H1 (cell line): ENCODE measurements around the gene RADIL. TPM values are rescaled to one million over a fixed set of nuclear protein-coding genes. Genes with fewer than 3 reads are reported as not detected.

Experiments
- CTCF ChIA-PET: fragments of 300-600 bp; sonication (Branson Sonifier 250); formaldehyde crosslinking; loops from one replicate; lab custom pipeline; 2021; ENCODE audit not compliant: partially characterized antibody; lab: Charles Lee
- POLR2A ChIA-PET: fragments of 300-600 bp; sonication (Branson Sonifier 250); formaldehyde crosslinking; loops from one replicate; lab custom pipeline; 2021; ENCODE audit warnings: inconsistent platforms; ENCODE audit not compliant: partially characterized antibody; lab: Charles Lee
- DNase-seq, 2 experiments: peaks; one replicate each; pipeline versions ENCODE4 v3.0.0 to v3.0.0-alpha.2; 2010 to 2022; ENCODE audit warnings: low spot score in 2 of 2, low read depth in 1 of 2, mixed read lengths in 1 of 2
- FAIRE-seq: peaks from 2 replicates; lab custom pipeline; 2011; peaks lifted over from hg19 to GRCh38; lab: Jason Lieb, UNC
- H2AFZ ChIP-seq: 2 replicates; pipeline ENCODE4 v1.8.1; 2012; ENCODE audit warnings: low read length, inconsistent platforms
- H2AK5ac ChIP-seq: 2 replicates; pipeline ENCODE4 v1.6.1; 2013; ENCODE audit warnings: low read depth, low read length
- H2BK120ac ChIP-seq: replicated peaks from 2 replicates; pipeline ENCODE3; 2013; ENCODE audit warnings: low read depth, low read length, inconsistent platforms
- H2BK12ac ChIP-seq: 2 replicates; pipeline ENCODE4 v1.6.1; 2013; ENCODE audit warnings: low read depth, low read length
- H2BK15ac ChIP-seq: 2 replicates; pipeline ENCODE4 v1.6.1; 2013; ENCODE audit warnings: low read length
- H2BK20ac ChIP-seq: 2 replicates; pipeline ENCODE4 v1.6.1; 2013; ENCODE audit warnings: low read length
- H2BK5ac ChIP-seq: 2 replicates; pipeline ENCODE4 v1.6.1; 2013; ENCODE audit warnings: low read depth, low read length
- H3K14ac ChIP-seq: 2 replicates; pipeline ENCODE4 v1.6.1; 2013; ENCODE audit warnings: inconsistent platforms; ENCODE audit not compliant: insufficient read length
- H3K18ac ChIP-seq: 2 replicates; pipeline ENCODE4 v1.6.1; 2013; ENCODE audit warnings: low read length; ENCODE audit errors: extremely low read depth
- H3K23ac ChIP-seq: 2 replicates; pipeline ENCODE4 v1.6.1; 2013; ENCODE audit warnings: inconsistent platforms; ENCODE audit not compliant: insufficient read length
- H3K23me2 ChIP-seq: 2 replicates; pipeline ENCODE4 v1.6.1; 2013; ENCODE audit warnings: low read depth, low read length
- H3K27ac ChIP-seq: 2 replicates; pipeline ENCODE4 v1.6.1; 2011; ENCODE audit warnings: low read depth, low read length, inconsistent platforms
- H3K27me3 ChIP-seq, 4 experiments: replicated peaks in 1 of 4; 1 replicate in 1 of 4; 2 replicates in 3 of 4; pipeline versions ENCODE4 v1.6.1 to v1.8.1; 2011 to 2013; ENCODE audit warnings: low read length in 3 of 4, mild to moderate bottlenecking in 3 of 4, inconsistent platforms in 2 of 4, mixed read lengths in 2 of 4, moderate library complexity in 1 of 4; ENCODE audit not compliant: control insufficient read depth in 3 of 4, insufficient read depth in 3 of 4; ENCODE audit errors: extremely low read depth in 1 of 4
- H3K36me3 ChIP-seq, 4 experiments: 2 replicates each; pipeline versions ENCODE4 v1.6.1 to v1.8.1; 2011 to 2013; ENCODE audit warnings: mild to moderate bottlenecking in 4 of 4, low read length in 3 of 4, moderate library complexity in 2 of 4, control low read depth in 1 of 4, inconsistent platforms in 1 of 4; ENCODE audit not compliant: insufficient read depth in 4 of 4, control insufficient read depth in 2 of 4
- H3K4ac ChIP-seq: replicated peaks from 2 replicates; pipeline ENCODE3; 2013; ENCODE audit warnings: low read length, low read depth, mixed read lengths, inconsistent platforms; ENCODE audit not compliant: insufficient read length
- H3K4me1 ChIP-seq, 4 experiments: replicated peaks in 1 of 4; 1 replicate in 1 of 4; 2 replicates in 3 of 4; pipeline versions ENCODE4 v1.6.1 to v1.8.1; 2011 to 2013; ENCODE audit warnings: low read length in 3 of 4, inconsistent platforms in 2 of 4, mixed read lengths in 1 of 4; ENCODE audit not compliant: insufficient read depth in 4 of 4, control insufficient read depth in 3 of 4
- H3K4me2 ChIP-seq, 2 experiments: 2 replicates each; pipeline versions ENCODE4 v1.6.1 to v1.8.1; 2011 to 2013; ENCODE audit warnings: low read depth in 2 of 2, low read length in 2 of 2, control low read depth in 1 of 2, inconsistent platforms in 1 of 2, mild to moderate bottlenecking in 1 of 2; ENCODE audit not compliant: insufficient read depth in 1 of 2
- H3K4me3 ChIP-seq, 4 experiments: fragments of 200-600, 300-600 bp in 1 of 4; sonication (generic), shearing (Covaris generic), sonication (Bioruptor Twin) in 1 of 4; 2 replicates each; pipeline versions ENCODE4 v1.5.1 to v1.8.1; 2011 to 2016; ENCODE audit warnings: low read length in 4 of 4, low read depth in 3 of 4, control low read depth in 2 of 4, inconsistent platforms in 2 of 4, mild to moderate bottlenecking in 2 of 4, mixed read lengths in 1 of 4, moderate library complexity in 1 of 4; ENCODE audit not compliant: insufficient read depth in 2 of 4; ENCODE audit errors: extremely low read depth in 1 of 4
- H3K56ac ChIP-seq: replicated peaks from 2 replicates; pipeline ENCODE3; 2013; ENCODE audit warnings: low read depth, mild to moderate bottlenecking, mixed read lengths, low read length, inconsistent platforms; ENCODE audit not compliant: insufficient read length
- H3K79me1 ChIP-seq: 2 replicates; pipeline ENCODE4 v1.6.1; 2013; ENCODE audit warnings: low read depth, low read length, control low read depth
- H3K79me2 ChIP-seq, 2 experiments: 2 replicates each; pipeline versions ENCODE4 v1.6.1 to v1.8.1; 2012 to 2013; ENCODE audit warnings: low read length in 2 of 2, mild to moderate bottlenecking in 2 of 2, inconsistent platforms in 1 of 2; ENCODE audit not compliant: insufficient read depth in 2 of 2, control insufficient read depth in 1 of 2
- H3K9ac ChIP-seq, 4 experiments: replicated peaks in 1 of 4; 1 replicate in 1 of 4; 2 replicates in 3 of 4; pipeline versions ENCODE4 v1.6.1 to v1.8.1; 2011 to 2013; ENCODE audit warnings: low read depth in 3 of 4, low read length in 3 of 4, control low read depth in 2 of 4, mild to moderate bottlenecking in 2 of 4, moderate library complexity in 2 of 4, inconsistent platforms in 1 of 4; ENCODE audit errors: extremely low read depth in 1 of 4
- H3K9me3 ChIP-seq, 2 experiments: 2 replicates each; pipeline versions ENCODE4 v1.6.1 to v1.8.1; 2012 to 2013; ENCODE audit warnings: mild to moderate bottlenecking in 2 of 2, moderate library complexity in 2 of 2, control low read depth in 1 of 2, inconsistent platforms in 1 of 2, low read depth in 1 of 2, low read length in 1 of 2, mixed read lengths in 1 of 2; ENCODE audit not compliant: insufficient read depth in 2 of 2
- H4K20me1 ChIP-seq, 2 experiments: replicated peaks in 1 of 2; 2 replicates each; pipeline versions ENCODE3 to v1.8.1; 2011 to 2013; ENCODE audit warnings: inconsistent platforms in 2 of 2, low read length in 2 of 2, mild to moderate bottlenecking in 1 of 2; ENCODE audit not compliant: insufficient read depth in 2 of 2, control insufficient read depth in 1 of 2
- H4K5ac ChIP-seq: 2 replicates; pipeline ENCODE4 v1.6.1; 2013; ENCODE audit warnings: low read length, low read depth, mixed read lengths, inconsistent platforms; ENCODE audit not compliant: insufficient read length
- H4K8ac ChIP-seq: 2 replicates; pipeline ENCODE4 v1.8.0; 2013; ENCODE audit warnings: mild to moderate bottlenecking, moderate library complexity, low read length, inconsistent platforms; ENCODE audit not compliant: insufficient read depth; ENCODE audit errors: extremely low read depth
- H4K91ac ChIP-seq: replicated peaks from 2 replicates; pipeline ENCODE3; 2013; ENCODE audit warnings: low read length, mixed read lengths, inconsistent platforms; ENCODE audit not compliant: insufficient read length
- ATF2 ChIP-seq: IDR thresholded peaks from 2 replicates; pipeline ENCODE4 v1.6.1; 2012; ENCODE audit warnings: low read length, inconsistent platforms
- CHD1 ChIP-seq: IDR thresholded peaks from 2 replicates; pipeline ENCODE4 v1.6.1; 2012; ENCODE audit warnings: low read depth, low read length, improper control_type of control experiment
- HDAC2 ChIP-seq, 2 experiments: fragments of 300-600 bp in 1 of 2; sonication (generic) in 1 of 2; IDR thresholded peaks; 2 replicates each; pipeline ENCODE4 v1.6.1; 2011 to 2012; ENCODE audit warnings: low read depth in 2 of 2, low read length in 2 of 2, mild to moderate bottlenecking in 2 of 2, moderate library complexity in 2 of 2, borderline replicate concordance in 1 of 2, inconsistent platforms in 1 of 2
- HDAC6 ChIP-seq: IDR thresholded peaks from one replicate; pipeline ENCODE4 v1.7.1; 2012; ENCODE audit warnings: low read depth, mild to moderate bottlenecking, inconsistent platforms, low read length, moderate library complexity
- JUND ChIP-seq: IDR thresholded peaks from 2 replicates; pipeline ENCODE4 v1.6.1; 2011; ENCODE audit warnings: mild to moderate bottlenecking, improper control_type of control experiment, low read length
- KDM1A ChIP-seq: fragments of 200-600, 300-600 bp; sonication (generic); IDR thresholded peaks from 2 replicates; pipeline ENCODE4 v1.7.1; 2016; ENCODE audit warnings: mild to moderate bottlenecking, low read length, borderline replicate concordance
- KDM5A ChIP-seq: fragments of 200-600 bp; IDR thresholded peaks from 2 replicates; pipeline ENCODE4 v1.7.1; 2012; ENCODE audit warnings: mild to moderate bottlenecking, low read length, inconsistent platforms, mixed read lengths
- MAFK ChIP-seq: IDR thresholded peaks from 2 replicates; pipeline ENCODE4 v1.6.1; 2012; ENCODE audit warnings: low read depth, mild to moderate bottlenecking, improper control_type of control experiment, low read length
- POLR2A ChIP-seq, 2 experiments: IDR thresholded peaks; 1 replicate in 1 of 2; 2 replicates in 1 of 2; pipeline ENCODE4 v1.6.1; 2011; ENCODE audit warnings: low read depth in 2 of 2, low read length in 2 of 2, mild to moderate bottlenecking in 2 of 2; ENCODE audit errors: control extremely low read depth in 1 of 2
- RBBP5 ChIP-seq: IDR thresholded peaks from 2 replicates; pipeline ENCODE4 v1.7.1; 2012; ENCODE audit warnings: low read depth, mild to moderate bottlenecking, inconsistent platforms, low read length, moderate library complexity, borderline replicate concordance
- SAP30 ChIP-seq: fragments of 300-600 bp; sonication (generic); IDR thresholded peaks from 2 replicates; pipeline ENCODE4 v1.7.1; 2012; ENCODE audit warnings: low read length, moderate library complexity, mild to moderate bottlenecking, inconsistent platforms; ENCODE audit not compliant: insufficient read depth, insufficient replicate concordance
- SIN3A ChIP-seq, 2 experiments: IDR thresholded peaks in 1 of 2; conservative IDR thresholded peaks in 1 of 2; 2 replicates each; pipeline ENCODE4 v1.6.1; 2011 to 2012; ENCODE audit warnings: low read length in 2 of 2, improper control_type of control experiment in 1 of 2, low read depth in 1 of 2, mild to moderate bottlenecking in 1 of 2
- SP1 ChIP-seq: IDR thresholded peaks from 2 replicates; pipeline ENCODE4 v1.6.1; 2011; ENCODE audit warnings: low read depth, low read length
- WGBS, 2 experiments: shearing (Covaris generic) in 1 of 2; methylation state at CpG; one replicate each; pipeline versions ENCODE4 v1.1.6 to v1.1.7; 2013 to 2015; ENCODE audit warnings: low lambda C conversion rate in 2 of 2, mixed read lengths in 2 of 2, inconsistent platforms in 1 of 2, low coverage in 1 of 2, missing lambda C conversion rate in 1 of 2; ENCODE audit not compliant: insufficient replicate concordance in 2 of 2, insufficient coverage in 1 of 2, insufficient read length in 1 of 2; ENCODE audit errors: extremely low coverage in 1 of 2, missing lambda C conversion rate in 1 of 2; 5-methylcytosine and 5-hydroxymethylcytosine counted together
- polyA plus RNA-seq, 7 experiments: library from polyadenylated mRNA; depleted of rRNA in 3 of 7; stranded (reverse) in 5 of 7; unstranded in 2 of 7; fragments of >200 nt in 5 of 7; fragments of 200-250 nt in 2 of 7; gene quantifications; 1 replicate in 5 of 7; 2 replicates in 1 of 7; 4 replicates in 1 of 7; pipeline versions ENCODE4 v1.2.1 to v1.2.3, GENCODE V29; 2011 to 2013; ENCODE audit warnings: missing spikeins in 2 of 7, mixed read lengths in 2 of 7
- total RNA-seq: library from RNA; stranded (reverse); fragmentation: NEBNext Ultra II Directional; extraction: Animal tissue kit (Norgen Biotek cat#: 25700); gene quantifications from 2 replicates; pipeline ENCODE4 v1.2.1, GENCODE V29; 2021

The RADIL gene
- total and polyA plus RNA-seq, 2 of the 8 experiments (the other 6 are each of a cell fraction or from before 2014, with no cell fraction given): 5.0 to 5.4 TPM

DNA sequence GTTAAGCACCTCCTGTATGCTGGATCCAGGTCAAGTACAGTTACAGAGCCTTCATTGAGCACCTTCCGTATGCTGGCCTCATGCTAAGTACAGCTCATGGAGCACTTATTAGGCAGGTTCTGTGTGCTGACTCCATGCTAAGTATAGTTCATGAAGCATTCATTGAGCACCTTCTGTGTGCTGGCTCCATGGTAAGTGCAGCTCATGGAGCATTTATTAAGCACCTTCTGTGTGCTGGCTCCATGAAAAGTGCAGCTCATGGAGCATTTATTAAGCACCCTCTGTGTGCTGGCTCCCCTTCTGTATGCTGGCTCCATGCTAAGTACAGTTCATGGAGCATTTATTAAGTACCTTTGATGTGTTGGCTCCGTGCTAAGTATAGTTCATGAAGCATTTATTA lies 44.9 kb upstream of the RADIL start:
- no peak overlapping the region for H3K14ac ChIP-seq
- H3K79me1 ChIP-seq: no peaks in the 10 kb centered on the region
- H3K18ac ChIP-seq: no peak overlapping the region
- no peaks in the 10 kb centered on the region for H4K20me1 ChIP-seq
- H4K8ac ChIP-seq: no peak overlapping the region
- DNase-seq (no peak), FAIRE-seq (no peak)
- CTCF ChIA-PET: interaction anchor here (1.1 kb wide), 1 partner anchor 9 kb away, joined by 3 read pairs; no protein-coding TSS in a partner anchor
- H2BK12ac ChIP-seq: no peak overlapping the region
- H3K9me3 ChIP-seq: peaks cover 4 to 6% of the 10 kb centered on the region in 2 experiments; a peak in 3 of 4 replicates
- POLR2A ChIA-PET: no interaction called here
- no peak overlapping the region for H3K4ac ChIP-seq
- H4K5ac ChIP-seq: no peak overlapping the region
- no peak overlapping the region for H3K4me2 ChIP-seq
- H2AFZ ChIP-seq: no peak overlapping the region
- 86% methylated on average over 2 of the region's 2 CpGs; no CpG with 5 or more reads in 1 of the 2 experiments for WGBS, 2 experiments
- no peaks in the 10 kb centered on the region for H3K23me2 ChIP-seq
- no peak overlapping the region for H4K91ac ChIP-seq
- H2BK15ac ChIP-seq: no peak overlapping the region
- no peak overlapping the region for H3K4me3 ChIP-seq
- no peaks in the 10 kb centered on the region for H3K79me2 ChIP-seq
- H3K27ac ChIP-seq: no peak overlapping the region
- no peaks in the 10 kb centered on the region for H3K36me3 ChIP-seq
- H2BK20ac ChIP-seq: no peak overlapping the region
- H2AK5ac ChIP-seq: no peak overlapping the region
- H2BK5ac ChIP-seq: no peak overlapping the region
- H3K27me3 ChIP-seq: no peaks in the 10 kb centered on the region
- no peak overlapping the region for H3K56ac ChIP-seq
- H2BK120ac ChIP-seq: no peak overlapping the region
- no peak overlapping the region for H3K9ac ChIP-seq
- H3K4me1 ChIP-seq: peaks cover 0 to 6% (median 0%) of the 10 kb centered on the region in 4 experiments; a peak in 1 of 7 replicates
- H3K23ac ChIP-seq: no peak overlapping the region
- TF ChIP-seq SP1: no peak
- TF ChIP-seq HDAC2 (IDR thresholded peaks at IDR 0.05; ENCODE audit: borderline replicate concordance in 1 of 2, low read depth in 2 of 2, low read length in 2 of 2): no peak
- no peak for TF ChIP-seq RBBP5
- TF ChIP-seq POLR2A (IDR thresholded peaks at IDR 0.05; ENCODE audit: control extremely low read depth in 1 of 2, low read depth in 2 of 2, low read length in 2 of 2): no peak
- no peak for TF ChIP-seq KDM1A
- TF ChIP-seq CHD1: no peak
- TF ChIP-seq ATF2: no peak
- TF ChIP-seq SAP30: no peak
- TF ChIP-seq MAFK: no peak
- no peak for TF ChIP-seq KDM5A
- TF ChIP-seq HDAC6: no peak
- no peak for TF ChIP-seq SIN3A (conservative IDR thresholded peaks at IDR 0.05 in 1 of 2, IDR thresholded peaks at IDR 0.05 in 1 of 2; ENCODE audit: low read depth in 1 of 2, low read length in 2 of 2)
- TF ChIP-seq JUND: no peak
